ENCODE data around the gene ZFP36L1.

Gene ZFP36L1

GRCh38 chr14:68753690-68754089, 39.2 kb downstream of the ZFP36L1 start:
- TF ChIP-seq CTCF (conservative IDR thresholded peaks at IDR 0.05; ENCODE audit: low read depth, low read length): no peak
- DNase-seq (ENCODE audit: low read depth): no peak
- no peak overlapping the region for H3K4me3 ChIP-seq (ENCODE audit: low read length)

- TF ChIP-seq CTCF (conservative IDR thresholded peaks at IDR 0.05; ENCODE audit: low read depth, low read length): no peak
- no peak for DNase-seq (ENCODE audit: low read depth)
- no peak overlapping the region for H3K4me3 ChIP-seq (ENCODE audit: low read length)
Observed at GRCh38 chr14:68752271-68753006, 40.4 kb downstream of the ZFP36L1 start.

GRCh38 chr14:68749487-68750475, 43.1 kb downstream of the ZFP36L1 start:
- TF ChIP-seq CTCF (conservative IDR thresholded peaks at IDR 0.05; ENCODE audit: low read depth, low read length): no peak
- peak; percentile 88 for DNase-seq (ENCODE audit: low read depth)
- H3K4me3 ChIP-seq (ENCODE audit: low read length): no peak overlapping the region

GRCh38 chr14:68748691-68749090, 44.2 kb downstream of the ZFP36L1 start:
- DNase-seq (ENCODE audit: low read depth): no peak
- no peak overlapping the region for H3K4me3 ChIP-seq (ENCODE audit: low read length)
- TF ChIP-seq CTCF (conservative IDR thresholded peaks at IDR 0.05; ENCODE audit: low read depth, low read length): no peak

GRCh38 chr14:68748260-68748659, 44.6 kb downstream of the ZFP36L1 start:
- no peak for DNase-seq (ENCODE audit: low read depth)
- H3K4me3 ChIP-seq (ENCODE audit: low read length): no peak overlapping the region
- TF ChIP-seq CTCF (conservative IDR thresholded peaks at IDR 0.05; ENCODE audit: low read depth, low read length): no peak

GRCh38 chr14:68747393-68747792, 45.5 kb downstream of the ZFP36L1 start:
- H3K4me3 ChIP-seq (ENCODE audit: low read length): no peak overlapping the region
- DNase-seq (ENCODE audit: low read depth): no peak
- no peak for TF ChIP-seq CTCF (conservative IDR thresholded peaks at IDR 0.05; ENCODE audit: low read depth, low read length)

Measured in retinal pigment epithelial cell (primary cell).